Measurements from ENCODE around the gene IL1F10. TPM values are rescaled to one million over a fixed set of nuclear protein-coding genes. Genes with fewer than 3 reads are reported as not detected.

The IL1F10 gene
- total RNA-seq, 1 donor from 2014 or later: not detected

DNA sequence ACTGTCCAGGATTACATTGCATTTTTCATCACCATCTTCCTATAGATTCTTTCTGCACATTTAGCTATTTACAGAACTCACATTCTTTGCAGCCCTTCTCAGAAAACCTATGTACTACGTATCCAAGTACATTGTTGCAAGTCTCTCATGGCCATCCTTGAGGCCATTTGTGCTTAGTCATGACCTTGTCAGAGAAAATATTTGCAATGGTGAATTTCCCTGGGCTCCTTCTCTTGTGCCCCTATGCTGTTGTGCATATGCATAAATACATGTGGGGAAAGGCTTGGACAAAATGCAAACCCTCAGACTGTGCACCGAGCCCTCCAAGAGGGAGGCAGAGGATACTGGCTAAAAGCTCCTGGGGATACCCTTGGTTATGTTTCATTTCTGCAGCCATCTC, 43.0 kb upstream of the IL1F10 start:
- no peak overlapping the region for H3K4me3 Mint-ChIP-seq (ENCODE audit: unreplicated experiment)
- TF ChIP-seq, protein P1, sequence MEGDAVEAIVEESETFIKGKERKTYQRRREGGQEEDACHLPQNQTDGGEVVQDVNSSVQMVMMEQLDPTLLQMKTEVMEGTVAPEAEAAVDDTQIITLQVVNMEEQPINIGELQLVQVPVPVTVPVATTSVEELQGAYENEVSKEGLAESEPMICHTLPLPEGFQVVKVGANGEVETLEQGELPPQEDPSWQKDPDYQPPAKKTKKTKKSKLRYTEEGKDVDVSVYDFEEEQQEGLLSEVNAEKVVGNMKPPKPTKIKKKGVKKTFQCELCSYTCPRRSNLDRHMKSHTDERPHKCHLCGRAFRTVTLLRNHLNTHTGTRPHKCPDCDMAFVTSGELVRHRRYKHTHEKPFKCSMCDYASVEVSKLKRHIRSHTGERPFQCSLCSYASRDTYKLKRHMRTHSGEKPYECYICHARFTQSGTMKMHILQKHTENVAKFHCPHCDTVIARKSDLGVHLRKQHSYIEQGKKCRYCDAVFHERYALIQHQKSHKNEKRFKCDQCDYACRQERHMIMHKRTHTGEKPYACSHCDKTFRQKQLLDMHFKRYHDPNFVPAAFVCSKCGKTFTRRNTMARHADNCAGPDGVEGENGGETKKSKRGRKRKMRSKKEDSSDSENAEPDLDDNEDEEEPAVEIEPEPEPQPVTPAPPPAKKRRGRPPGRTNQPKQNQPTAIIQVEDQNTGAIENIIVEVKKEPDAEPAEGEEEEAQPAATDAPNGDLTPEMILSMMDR (IDR thresholded peaks at IDR 0.05; ENCODE audit: insufficient read depth, low read depth, low read length): no peak
- no peak for TF ChIP-seq EZH2 (IDR thresholded peaks at IDR 0.05; ENCODE audit: insufficient read depth, low read length)
- H3K36me3 Mint-ChIP-seq (ENCODE audit: low read depth, unreplicated experiment): no peaks in the 10 kb centered on the region
- Histone ChIP-seq H2AFZ (ENCODE audit: low read depth, low read length) (no peak overlapping the region), H3K27me3 (ENCODE audit: insufficient read depth, low read length) (peaks cover 45% of the 10 kb centered on the region), H3K79me2 (ENCODE audit: insufficient read depth, low read length) (no peaks in the 10 kb centered on the region), H3K27ac (ENCODE audit: low read depth, low read length) (no peak overlapping the region), H3K4me2 (ENCODE audit: low read length) (no peak overlapping the region), H3K9ac (ENCODE audit: low read length) (no peak overlapping the region), H4K20me1 (ENCODE audit: insufficient read depth, low read length) (no peaks in the 10 kb centered on the region), H3K36me3 (ENCODE audit: insufficient read depth, low read length) (no peaks in the 10 kb centered on the region), H3K4me3 (ENCODE audit: insufficient read depth, low read depth, low read length) (no peak overlapping the region), H3K4me1 (ENCODE audit: insufficient read depth, low read length) (no peaks in the 10 kb centered on the region), H3K9me3 (ENCODE audit: insufficient read depth, low read depth, low read length) (no peaks in the 10 kb centered on the region)
- DNase-seq (ENCODE audit: low read depth) (no peak), FAIRE-seq (no peak)
- peaks cover 4% of the 10 kb centered on the region for H3K9me3 Mint-ChIP-seq (ENCODE audit: unreplicated experiment)
- H3K4me1 Mint-ChIP-seq (ENCODE audit: low read depth, unreplicated experiment): no peaks in the 10 kb centered on the region
- peaks cover 36% of the 10 kb centered on the region for H3K27me3 Mint-ChIP-seq (ENCODE audit: low read depth, unreplicated experiment)
- no peak overlapping the region for H3K27ac Mint-ChIP-seq (ENCODE audit: unreplicated experiment)

DNA sequence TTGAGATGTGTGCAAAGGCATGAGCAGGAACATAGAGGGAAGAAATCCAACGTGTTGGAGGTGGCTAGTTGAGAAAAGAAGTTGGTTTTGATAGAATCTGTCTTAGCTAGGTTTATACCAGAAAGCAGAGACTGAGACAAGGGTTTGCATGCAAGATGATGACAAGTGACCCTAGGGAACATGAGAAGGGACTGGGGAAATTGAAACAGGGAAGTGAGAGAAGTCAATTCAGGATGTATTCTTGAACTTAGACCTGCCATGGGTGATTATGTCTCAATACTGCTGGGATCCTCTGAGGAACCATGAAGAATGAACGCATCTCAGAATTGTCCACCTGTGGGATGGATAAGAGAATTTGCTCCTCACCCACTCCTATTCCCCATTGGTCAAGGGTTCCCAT, 42.0 kb upstream of the IL1F10 start:
- H3K4me1 Mint-ChIP-seq (ENCODE audit: low read depth, unreplicated experiment): no peaks in the 10 kb centered on the region
- H3K27ac Mint-ChIP-seq (ENCODE audit: unreplicated experiment): no peak overlapping the region

DNA sequence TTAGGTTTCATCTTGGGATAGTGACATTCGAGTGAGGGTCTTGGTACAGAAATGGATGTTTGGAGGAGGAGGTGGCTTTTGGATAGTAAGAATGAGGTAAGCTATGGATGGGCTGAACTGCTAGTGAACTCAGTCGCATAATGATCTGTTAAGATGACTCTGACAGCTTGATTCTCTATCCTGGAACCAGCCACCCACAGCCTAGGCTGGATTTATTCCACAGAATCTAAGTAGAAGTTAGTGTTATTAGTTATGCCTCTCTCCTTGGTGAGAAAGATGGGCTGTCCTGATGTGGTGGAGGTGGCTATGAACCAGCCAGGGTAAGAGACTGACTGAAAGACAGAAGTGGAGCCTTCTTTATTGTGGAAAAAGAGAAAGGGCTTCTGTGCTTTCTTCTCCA, 40.1 kb upstream of the IL1F10 start:
- no peak for TF ChIP-seq EZH2 (IDR thresholded peaks at IDR 0.05; ENCODE audit: insufficient read depth, low read length)
- TF ChIP-seq, protein P1 (IDR thresholded peaks at IDR 0.05; ENCODE audit: insufficient read depth, low read depth, low read length): no peak
- Mint-ChIP-seq H3K4me3 (ENCODE audit: unreplicated experiment) (no peak overlapping the region), H3K9me3 (ENCODE audit: unreplicated experiment) (peaks cover 4% of the 10 kb centered on the region), H3K4me1 (ENCODE audit: low read depth, unreplicated experiment) (no peaks in the 10 kb centered on the region), H3K27ac (ENCODE audit: unreplicated experiment) (no peak overlapping the region), H3K27me3 (ENCODE audit: low read depth, unreplicated experiment) (peaks cover 37% of the 10 kb centered on the region), H3K36me3 (ENCODE audit: low read depth, unreplicated experiment) (no peaks in the 10 kb centered on the region)
- Histone ChIP-seq H2AFZ (ENCODE audit: low read depth, low read length) (no peak overlapping the region), H3K4me1 (ENCODE audit: insufficient read depth, low read length) (no peaks in the 10 kb centered on the region), H3K9ac (ENCODE audit: low read length) (no peak overlapping the region), H3K27me3 (ENCODE audit: insufficient read depth, low read length) (peaks cover 56% of the 10 kb centered on the region), H3K4me2 (ENCODE audit: low read length) (no peak overlapping the region), H3K27ac (ENCODE audit: low read depth, low read length) (no peak overlapping the region), H3K4me3 (ENCODE audit: insufficient read depth, low read depth, low read length) (no peak overlapping the region), H3K36me3 (ENCODE audit: insufficient read depth, low read length) (no peaks in the 10 kb centered on the region), H3K9me3 (ENCODE audit: insufficient read depth, low read depth, low read length) (no peaks in the 10 kb centered on the region), H4K20me1 (ENCODE audit: insufficient read depth, low read length) (no peaks in the 10 kb centered on the region), H3K79me2 (ENCODE audit: insufficient read depth, low read length) (no peaks in the 10 kb centered on the region)
- FAIRE-seq (no peak), DNase-seq (ENCODE audit: low read depth) (no peak)

More for the DNA sequence above, 42.0 kb upstream of the IL1F10 start:
- Histone ChIP-seq H3K79me2 (ENCODE audit: insufficient read depth, low read length) (no peaks in the 10 kb centered on the region), H3K4me2 (ENCODE audit: low read length) (no peak overlapping the region), H3K4me3 (ENCODE audit: insufficient read depth, low read depth, low read length) (no peak overlapping the region), H3K9ac (ENCODE audit: low read length) (no peak overlapping the region), H2AFZ (ENCODE audit: low read depth, low read length) (no peak overlapping the region), H3K4me1 (ENCODE audit: insufficient read depth, low read length) (no peaks in the 10 kb centered on the region), H3K36me3 (ENCODE audit: insufficient read depth, low read length) (no peaks in the 10 kb centered on the region), H4K20me1 (ENCODE audit: insufficient read depth, low read length) (no peaks in the 10 kb centered on the region), H3K27me3 (ENCODE audit: insufficient read depth, low read length) (peaks cover 49% of the 10 kb centered on the region), H3K9me3 (ENCODE audit: insufficient read depth, low read depth, low read length) (no peaks in the 10 kb centered on the region), H3K27ac (ENCODE audit: low read depth, low read length) (no peak overlapping the region)
- no peak overlapping the region for H3K4me3 Mint-ChIP-seq (ENCODE audit: unreplicated experiment)
- H3K9me3 Mint-ChIP-seq (ENCODE audit: unreplicated experiment): peaks cover 4% of the 10 kb centered on the region
- no peak for DNase-seq (ENCODE audit: low read depth)
- no peak for FAIRE-seq
- TF ChIP-seq, protein P1 (IDR thresholded peaks at IDR 0.05; ENCODE audit: insufficient read depth, low read depth, low read length): no peak
- no peak for TF ChIP-seq EZH2 (IDR thresholded peaks at IDR 0.05; ENCODE audit: insufficient read depth, low read length)
- H3K36me3 Mint-ChIP-seq (ENCODE audit: low read depth, unreplicated experiment): no peaks in the 10 kb centered on the region
- peaks cover 39% of the 10 kb centered on the region for H3K27me3 Mint-ChIP-seq (ENCODE audit: low read depth, unreplicated experiment)
